Skeletal muscle tissue (tissue), 4 donors: Measurements from ENCODE around the gene ITGA2. TPM values are rescaled to one million over a fixed set of nuclear protein-coding genes. Genes with fewer than 3 reads are reported as not detected.

Source experiments
- H3K27ac ChIP-seq: one replicate; pipeline ENCODE4 v1.7.0; 2013; ENCODE audit warnings: mild to moderate bottlenecking, low read depth, low read length, inconsistent platforms
- H3K27me3 ChIP-seq, 3 donors: one replicate each; pipeline ENCODE4 v1.7.0; 2013; ENCODE audit warnings: low read length in 3 of 3; ENCODE audit not compliant: control insufficient read depth in 3 of 3, insufficient read depth in 3 of 3
- H3K36me3 ChIP-seq, 3 donors: one replicate each; pipeline ENCODE4 v1.7.0; 2013; ENCODE audit warnings: low read length in 3 of 3; ENCODE audit not compliant: control insufficient read depth in 3 of 3, insufficient read depth in 3 of 3
- H3K4me1 ChIP-seq, 3 donors: one replicate each; pipeline ENCODE4 v1.7.0; 2013; ENCODE audit warnings: low read length in 3 of 3, mild to moderate bottlenecking in 3 of 3; ENCODE audit not compliant: control insufficient read depth in 3 of 3, insufficient read depth in 3 of 3
- H3K4me3 ChIP-seq, 3 donors: one replicate each; pipeline ENCODE4 v1.7.0; 2013; ENCODE audit warnings: low read length in 3 of 3
- H3K9ac ChIP-seq, 3 donors: one replicate each; pipeline ENCODE4 v1.7.0; 2013; ENCODE audit warnings: low read length in 3 of 3, mild to moderate bottlenecking in 3 of 3, moderate library complexity in 2 of 3, low read depth in 1 of 3
- H3K9me3 ChIP-seq, 3 donors: one replicate each; pipeline ENCODE4 v1.7.0; 2013; ENCODE audit warnings: low read length in 3 of 3; ENCODE audit not compliant: control insufficient read depth in 3 of 3
- total RNA-seq: library from RNA; depleted of rRNA; stranded (reverse); fragments of >200 nt; gene quantifications from one replicate; pipeline ENCODE4 v1.2.3, GENCODE V29; 2014
- donor health status: Osteomylitis.

The ITGA2 gene
- total RNA-seq, 1 donor from 2014 or later = 15.7 TPM

- no peaks in the 10 kb centered on the region for H3K27me3 ChIP-seq
- H3K4me1 ChIP-seq = no peaks in the 10 kb centered on the region
- H3K4me3 ChIP-seq = no peak overlapping the region
- H3K27ac ChIP-seq = no peak overlapping the region
- no peaks in the 10 kb centered on the region for H3K9me3 ChIP-seq
- H3K9ac ChIP-seq = no peak overlapping the region
- no peaks in the 10 kb centered on the region for H3K36me3 ChIP-seq
Measured at GRCh38 chr5:53120165-53120564, 131.0 kb downstream of the ITGA2 start.

DNA sequence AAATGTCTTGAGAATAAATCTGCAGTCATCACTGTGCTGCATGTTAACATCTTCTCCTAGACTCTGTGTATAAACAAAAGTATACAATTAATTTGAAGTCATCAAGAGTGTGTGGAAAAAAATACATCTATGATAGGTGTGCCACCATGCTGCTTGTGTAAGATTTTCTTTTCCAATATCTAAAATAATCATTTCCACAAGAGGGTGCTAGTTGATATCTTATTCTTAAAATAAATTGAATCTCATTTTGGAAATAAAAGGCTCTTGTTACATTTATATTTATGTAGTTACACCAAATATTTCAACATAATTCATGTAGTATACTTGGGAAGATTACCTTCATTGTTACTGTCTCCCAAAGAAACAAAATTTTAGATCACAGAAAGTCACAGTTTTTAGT is 134.6 kb downstream of the ITGA2 start:
- H3K27me3 ChIP-seq = no peaks in the 10 kb centered on the region
- H3K4me3 ChIP-seq = no peak overlapping the region
- no peak overlapping the region for H3K9ac ChIP-seq
- no peaks in the 10 kb centered on the region for H3K36me3 ChIP-seq
- H3K4me1 ChIP-seq = no peaks in the 10 kb centered on the region
- H3K9me3 ChIP-seq = no peaks in the 10 kb centered on the region
- H3K27ac ChIP-seq = no peak overlapping the region

DNA sequence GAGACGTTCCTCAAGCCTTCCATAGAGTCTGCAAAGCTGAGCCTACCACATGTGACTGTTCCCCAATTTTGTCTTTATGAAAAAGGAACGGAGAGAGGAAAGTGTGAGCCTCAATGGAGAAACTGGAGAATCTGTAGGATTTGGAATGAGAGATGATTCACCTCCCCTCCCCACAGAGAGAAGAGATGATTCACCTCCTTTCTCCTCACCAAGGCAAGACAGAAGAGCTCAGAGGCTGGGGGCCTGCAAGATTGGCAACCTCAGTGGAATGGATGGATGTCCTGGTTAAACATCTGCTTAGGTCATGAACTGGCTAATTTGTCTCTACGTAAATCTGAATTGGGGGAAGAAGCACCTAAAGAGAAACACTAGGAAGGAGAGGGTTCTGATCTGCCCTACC is 137.4 kb downstream of the ITGA2 start:
- Histone ChIP-seq H3K36me3 (no peaks in the 10 kb centered on the region), H3K9me3 (no peaks in the 10 kb centered on the region), H3K4me3 (no peak overlapping the region), H3K9ac (no peak overlapping the region), H3K27ac (no peak overlapping the region), H3K4me1 (no peaks in the 10 kb centered on the region), H3K27me3 (no peaks in the 10 kb centered on the region)

DNA sequence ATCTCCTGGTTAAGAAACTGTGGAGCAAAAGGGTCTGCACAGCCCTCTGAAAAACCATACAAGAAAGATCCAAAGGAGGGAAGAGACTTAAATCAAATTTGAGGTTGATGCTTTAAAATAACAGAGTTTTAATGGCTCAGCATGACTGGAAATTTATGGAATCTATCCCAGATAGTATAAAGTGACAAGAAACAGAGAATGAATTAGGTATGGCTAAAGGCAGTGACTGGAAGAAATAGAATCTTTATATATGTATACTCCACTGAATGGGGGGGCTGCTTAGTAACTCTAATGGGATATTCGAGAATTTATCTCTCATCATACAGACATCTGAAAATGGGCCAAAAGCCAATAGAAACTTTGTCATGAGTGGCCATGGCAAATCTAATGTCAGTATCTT is 138.0 kb downstream of the ITGA2 start:
- Histone ChIP-seq H3K4me3 (no peak overlapping the region), H3K4me1 (no peaks in the 10 kb centered on the region)

DNA sequence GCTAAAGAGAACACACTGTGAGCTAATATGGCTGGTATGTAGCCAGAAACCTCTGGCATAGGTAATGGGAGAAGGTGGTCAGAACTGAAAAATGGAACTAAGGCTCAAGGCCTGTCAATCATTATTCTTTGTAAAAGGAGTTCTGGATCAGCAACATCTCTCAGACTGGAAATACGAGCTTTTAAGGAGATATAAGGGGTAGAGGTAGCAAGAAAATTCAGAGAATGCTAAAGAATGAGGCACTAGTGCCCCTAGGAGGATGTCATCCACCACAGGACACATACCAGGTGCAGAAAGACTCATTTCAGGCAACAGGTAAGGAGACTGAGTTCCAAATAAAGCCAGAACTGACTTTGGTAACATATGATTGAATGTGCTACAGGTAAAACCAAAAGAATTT is 139.3 kb downstream of the ITGA2 start:
- no peaks in the 10 kb centered on the region for H3K27me3 ChIP-seq
- no peak overlapping the region for H3K9ac ChIP-seq
- H3K27ac ChIP-seq = no peak overlapping the region
- no peaks in the 10 kb centered on the region for H3K9me3 ChIP-seq
- H3K4me1 ChIP-seq = no peaks in the 10 kb centered on the region
- H3K36me3 ChIP-seq = no peaks in the 10 kb centered on the region
- H3K4me3 ChIP-seq = no peak overlapping the region

More for the DNA sequence above, 138.0 kb downstream of the ITGA2 start:
- Histone ChIP-seq H3K27ac (no peak overlapping the region), H3K9ac (no peak overlapping the region), H3K27me3 (no peaks in the 10 kb centered on the region), H3K9me3 (no peaks in the 10 kb centered on the region), H3K36me3 (no peaks in the 10 kb centered on the region)

GRCh38 chr5:53130266-53130665 is 141.1 kb downstream of the ITGA2 start:
- Histone ChIP-seq H3K36me3 (no peaks in the 10 kb centered on the region), H3K4me3 (no peak overlapping the region), H3K27me3 (no peaks in the 10 kb centered on the region), H3K4me1 (no peaks in the 10 kb centered on the region), H3K9me3 (no peaks in the 10 kb centered on the region), H3K9ac (no peak overlapping the region), H3K27ac (no peak overlapping the region)

- Histone ChIP-seq H3K9ac (no peak overlapping the region), H3K36me3 (no peaks in the 10 kb centered on the region), H3K9me3 (no peaks in the 10 kb centered on the region), H3K27me3 (no peaks in the 10 kb centered on the region), H3K4me3 (no peak overlapping the region), H3K4me1 (no peaks in the 10 kb centered on the region), H3K27ac (no peak overlapping the region)
Measured at GRCh38 chr5:53133020-53133419, 143.9 kb downstream of the ITGA2 start.

Other genes with a start within 250 kb of the ITGA2 start
- 22.4 TPM for gene ITGA1, start 201.4 kb upstream of the ITGA2 start, total RNA-seq
- gene PELO, start 201.4 kb upstream of the ITGA2 start, total RNA-seq = 18.8 TPM
- gene MOCS2, start 120.4 kb downstream of the ITGA2 start, total RNA-seq = 17.7 TPM